K562 (cell line): ENCODE results near the gene MYLK2. TPM values are rescaled to one million over a fixed set of nuclear protein-coding genes. Genes with fewer than 3 reads are reported as not detected.

Source experiments
- ATAC-seq: fragments of 200-7000 bp; cut with Tn5 transposase; 3 replicates; pipeline ENCODE4 v1.9.1; 2020; ENCODE audit warnings: moderate library complexity
- BruUV-seq: library from RNA; stranded (reverse); fragments of 400-500 nt; replicated peaks from 2 replicates; lab custom pipeline; 2021; lab: Mats Ljungman, UMichigan
- CTCF ChIA-PET: fragments of 300-600 bp; formaldehyde crosslinking; extraction: SDS; loops from one replicate; lab custom pipeline; 2021; ENCODE audit warnings: low intra/inter-chr PET ratio; lab: Yijun Ruan, JAX
- POLR2A ChIA-PET: fragments of 300-600, 350-650 bp; sonication (Branson Sonifier 250); formaldehyde crosslinking; extraction: SDS; loops from one replicate; lab custom pipeline; 2021; ENCODE audit warnings: antibody characterized with exemption, inconsistent platforms; lab: Yijun Ruan, JAX
- DNase-seq, 4 experiments: peaks; one replicate each; pipeline versions ENCODE4 v3.0.0 to v3.0.0-alpha.2; 2011 to 2018; ENCODE audit warnings: low spot score in 3 of 4, mixed read lengths in 3 of 4; ENCODE audit errors: extremely low read depth in 1 of 4
- FAIRE-seq: peaks from 2 replicates; lab custom pipeline; 2011; peaks lifted over from hg19 to GRCh38; lab: Jason Lieb, UNC
- H2AFZ ChIP-seq: 2 replicates; pipeline ENCODE4 v1.6.0; 2011; ENCODE audit warnings: low read depth, low read length, control low read depth, inconsistent platforms
- H3K27ac ChIP-seq: fragments of 200-600 bp; 3 replicates; pipeline ENCODE4 v1.8.0; 2011; ENCODE audit warnings: low read depth, mild to moderate bottlenecking, control low read depth, inconsistent platforms, low read length, moderate library complexity, mixed read lengths; ENCODE audit errors: extremely low read depth
- H3K27me3 ChIP-seq, 2 experiments: fragments of 300-600 bp in 1 of 2; 2 replicates in 1 of 2; 3 replicates in 1 of 2; pipeline versions ENCODE4 v1.6.0 to v1.8.0; 2011; ENCODE audit warnings: inconsistent platforms in 2 of 2, low read length in 2 of 2, mild to moderate bottlenecking in 1 of 2, mixed read lengths in 1 of 2, moderate library complexity in 1 of 2; ENCODE audit not compliant: control insufficient read depth in 2 of 2, insufficient read depth in 2 of 2
- H3K36me3 ChIP-seq: fragments of 300-600 bp; 3 replicates; pipeline ENCODE4 v1.8.0; 2011; ENCODE audit warnings: mild to moderate bottlenecking, low read length, inconsistent platforms; ENCODE audit not compliant: control insufficient read depth, insufficient read depth
- H3K4me1 ChIP-seq, 2 experiments: fragments of 200-600 bp in 1 of 2; replicated peaks in 1 of 2; 2 replicates in 1 of 2; 3 replicates in 1 of 2; pipeline versions ENCODE4 v1.5.1 to v1.8.0; 2011; ENCODE audit warnings: inconsistent platforms in 2 of 2, low read length in 2 of 2, mild to moderate bottlenecking in 1 of 2, mixed read lengths in 1 of 2, moderate library complexity in 1 of 2; ENCODE audit not compliant: control insufficient read depth in 2 of 2, insufficient read depth in 2 of 2
- H3K4me2 ChIP-seq: 2 replicates; pipeline ENCODE4 v1.6.1; 2011; ENCODE audit warnings: low read length, control low read depth, inconsistent platforms, mixed read lengths; ENCODE audit not compliant: insufficient read depth
- H3K4me3 ChIP-seq: fragments of 200-600 bp; sonication (generic), shearing (Covaris generic); 2 replicates; pipeline ENCODE4 v1.5.1; 2016; ENCODE audit warnings: control low read depth, inconsistent platforms
- H3K79me2 ChIP-seq: fragments of 200-600 bp; 3 replicates; pipeline ENCODE4 v1.8.0; 2011; ENCODE audit warnings: low read length, inconsistent platforms; ENCODE audit not compliant: control insufficient read depth, insufficient read depth
- H3K9ac ChIP-seq, 2 experiments: 2 replicates each; pipeline versions ENCODE4 v1.6.0 to v1.6.1; 2011; ENCODE audit warnings: low read depth in 2 of 2, low read length in 2 of 2, control low read depth in 1 of 2, inconsistent platforms in 1 of 2, mild to moderate bottlenecking in 1 of 2, mixed read lengths in 1 of 2; ENCODE audit not compliant: insufficient read depth in 1 of 2
- H3K9me1 ChIP-seq: one replicate; pipeline ENCODE4 v1.6.0; 2011; ENCODE audit warnings: inconsistent platforms, mild to moderate bottlenecking, low read length, moderate library complexity; ENCODE audit not compliant: control insufficient read depth, insufficient read depth
- H3K9me3 ChIP-seq: replicated peaks from 2 replicates; pipeline ENCODE4 v1.5.1; 2011; ENCODE audit warnings: low read depth, low read length, inconsistent platforms; ENCODE audit not compliant: control insufficient read depth, insufficient read depth
- H4K20me1 ChIP-seq: replicated peaks from 2 replicates; pipeline ENCODE4 v1.6.1; 2011; ENCODE audit warnings: low read length, inconsistent platforms, mixed read lengths; ENCODE audit not compliant: control insufficient read depth, insufficient read depth
- BRCA1 ChIP-seq, 2 experiments: fragments of 450-650 bp in 1 of 2; sonication (generic) in 1 of 2; formaldehyde crosslinking in 1 of 2; IDR thresholded peaks; 2 replicates each; pipeline versions ENCODE4 v1.5.0 to v1.6.1; 2017 to 2020; ENCODE audit warnings: mild to moderate bottlenecking in 1 of 2, missing genetic modification reagents in 1 of 2
- CBFA2T2 ChIP-seq: fragments of 450-650 bp; conservative IDR thresholded peaks from 2 replicates; pipeline ENCODE4 v1.6.1; 2017; ENCODE audit warnings: mild to moderate bottlenecking
- CBX5 ChIP-seq: IDR thresholded peaks from 2 replicates; pipeline ENCODE4 v1.6.1; 2014; ENCODE audit warnings: low read depth, borderline replicate concordance
- CEBPZ ChIP-seq: fragments of 150-350 bp; IDR thresholded peaks from 2 replicates; pipeline ENCODE4 v1.6.1; 2014; ENCODE audit warnings: low read depth, mild to moderate bottlenecking, low read length, borderline replicate concordance
- GTF2F1 ChIP-seq: IDR thresholded peaks from 2 replicates; pipeline ENCODE4 v1.6.1; 2011; ENCODE audit warnings: low read depth, low read length, improper control_type of control experiment
- HDAC3 ChIP-seq: fragments of 450-650 bp; IDR thresholded peaks from 2 replicates; pipeline ENCODE4 v1.6.1; 2018; ENCODE audit warnings: borderline replicate concordance, mild to moderate bottlenecking, moderate library complexity; ENCODE audit not compliant: partially characterized antibody
- MYBL2 ChIP-seq, 2 experiments: fragments of 450-650 bp in 1 of 2; sonication (generic) in 1 of 2; formaldehyde crosslinking in 1 of 2; IDR thresholded peaks; 2 replicates each; pipeline versions ENCODE4 v1.6.1 to v1.8.1; 2017 to 2022; ENCODE audit warnings: borderline replicate concordance in 1 of 2, inconsistent platforms in 1 of 2, low read depth in 1 of 2, mild to moderate bottlenecking in 1 of 2, missing genetic modification reagents in 1 of 2, moderate library complexity in 1 of 2
- NCOA2 ChIP-seq, 2 experiments: fragments of 450-650 bp; IDR thresholded peaks; 2 replicates each; pipeline ENCODE4 v1.6.1; 2018; ENCODE audit warnings: mild to moderate bottlenecking in 2 of 2, moderate library complexity in 1 of 2; ENCODE audit not compliant: partially characterized antibody in 2 of 2
- NR0B1 ChIP-seq: fragments of 450-650 bp; IDR thresholded peaks from one replicate; pipeline ENCODE4 v1.6.1; 2018; ENCODE audit warnings: mild to moderate bottlenecking, moderate library complexity; ENCODE audit not compliant: partially characterized antibody
- WGBS: fragments of 100-300 bp; shearing (Covaris generic); methylation state at CpG from one replicate; pipeline ENCODE4 v1.1.6; 2016; ENCODE audit warnings: low coverage, mixed read lengths; ENCODE audit not compliant: insufficient coverage; ENCODE audit errors: missing lambda C conversion rate; 5-methylcytosine and 5-hydroxymethylcytosine counted together
- in situ Hi-C: fragments of 300-500 bp; cut with MboI; formaldehyde crosslinking; loops from 4 replicates; pipeline ENCODE4 v1.15.0; 2018; ENCODE audit warnings: inconsistent platforms, mixed read lengths
- intact Hi-C: fragments of 100-400 bp; cut with micrococcal nuclease; formaldehyde crosslinking; loops from 2 replicates; pipeline ENCODE4 v1.14.2; 2022
- polyA plus RNA-seq, 8 experiments: library from polyadenylated mRNA; depleted of rRNA in 4 of 8; stranded (reverse) in 5 of 8; unstranded in 3 of 8; fragments of >200 nt; fragmentation: Nextera tagmentation in 2 of 8; fragmentation: Illumina TruSeq in 1 of 8; extraction: Ambion mirVana in 2 of 8; extraction: Trizol in 1 of 8; gene quantifications; 2 replicates each; pipeline versions ENCODE4 v1.2.1 to v1.2.3, GENCODE V29; 2011 to 2014; ENCODE audit warnings: inconsistent platforms in 1 of 8, missing spikeins in 1 of 8
- total RNA-seq, 7 experiments: library from RNA; depleted of rRNA in 6 of 7; stranded (reverse); fragments of >200 nt in 6 of 7; fragmentation: Illumina TruSeq in 2 of 7; extraction: Trizol in 2 of 7; gene quantifications; 2 replicates each; pipeline versions ENCODE4 v1.2.1 to v1.2.3, GENCODE V29; 2011 to 2021; ENCODE audit warnings: low replicate concordance in 1 of 7
- TF ChIP-seq, protein P1 (sequence below): sonication (generic); formaldehyde crosslinking; IDR thresholded peaks from 2 replicates; pipeline ENCODE4 v1.8.1; 2022; ENCODE audit warnings: missing genetic modification reagents
- TF ChIP-seq, protein P2 (sequence below): fragments of 250-450 bp; sonication (Bioruptor Pico); IDR thresholded peaks from 2 replicates; pipeline ENCODE4 v1.4.0; 2020; ENCODE audit warnings: mild to moderate bottlenecking, moderate library complexity, borderline replicate concordance

MYLK2 gene
- total and polyA plus RNA-seq, 9 of the 15 experiments (the other 6 are each of a cell fraction or from before 2014, with no cell fraction given) = 0.07 to 0.53 (median 0.18) TPM; not detected in 2

DNA sequence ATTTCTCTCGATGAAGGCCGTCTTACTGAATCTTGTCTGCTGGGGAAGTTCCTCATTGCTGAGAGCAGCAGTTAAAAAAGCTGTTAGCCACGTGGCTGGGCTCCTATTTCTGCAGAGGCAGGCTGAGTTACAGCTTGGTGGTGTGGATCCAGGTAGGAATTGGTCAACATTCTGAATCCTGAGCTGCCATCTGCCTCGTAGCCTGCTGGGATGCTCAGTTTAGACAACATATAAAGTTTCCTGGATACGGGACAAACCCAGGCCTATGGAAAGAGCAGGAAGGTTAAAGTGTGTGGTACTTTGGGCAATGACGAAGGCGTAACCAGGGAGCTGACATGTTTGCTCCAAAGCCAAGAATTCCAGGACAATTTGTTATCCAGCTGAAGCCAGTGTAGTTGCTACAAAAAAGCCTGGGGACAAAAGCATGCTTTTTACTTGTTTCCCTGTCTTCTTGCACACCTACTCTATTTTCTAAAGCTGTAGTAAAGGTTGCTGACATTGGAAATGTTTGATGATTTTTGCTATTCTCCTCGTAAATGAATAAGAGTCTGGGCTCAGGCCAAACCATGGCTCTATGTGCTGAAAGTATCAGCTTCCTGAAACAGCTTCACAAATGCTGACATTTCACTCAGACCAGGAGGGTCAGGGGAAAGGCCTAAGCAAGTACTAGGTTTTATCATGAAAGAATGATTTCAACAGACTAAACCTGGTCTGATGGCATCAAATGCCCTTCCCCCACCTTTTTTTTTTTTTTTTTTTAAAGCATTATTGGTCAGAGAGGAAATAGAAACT is 12.4 kb upstream of the MYLK2 start:
- Histone ChIP-seq H3K27me3 (no peaks in the 10 kb centered on the region), H3K4me3 (no peak overlapping the region), H3K27ac (no peak overlapping the region), H3K9me3 (no peaks in the 10 kb centered on the region), H3K4me1 (peaks cover under 1 to 4% of the 10 kb centered on the region in 2 experiments), H3K79me2 (no peaks in the 10 kb centered on the region), H4K20me1 (peaks cover 3% of the 10 kb centered on the region; the same call in 1 of the 2 replicates), H3K9me1 (no peaks in the 10 kb centered on the region), H3K9ac (no peak overlapping the region), H2AFZ (no peak overlapping the region), H3K36me3 (peaks cover 56% of the 10 kb centered on the region), H3K4me2 (no peak overlapping the region)
- CTCF ChIA-PET = no interaction called here
- intact Hi-C loops = no loop called here
- no peak for ATAC-seq
- DNase-seq = no peak
- POLR2A ChIA-PET = interaction anchor here (0.6 to 0.8 kb wide), 3 partner anchors 11 to 199 kb away, joined by 3 to 4 read pairs (median 3); no protein-coding TSS in a partner anchor
- TSS peak; percentile 8 for BruUV-seq
- no peak for FAIRE-seq
- in situ Hi-C loops = no loop called here
- WGBS = 81% methylated on average over 8 of the region's 8 CpGs
- no peak for TF ChIP-seq HDAC3
- no peak for TF ChIP-seq BRCA1 (IDR thresholded peaks at IDR 0.05)
- TF ChIP-seq BRCA1 (CRISPR knock-in tag; IDR thresholded peaks at IDR 0.05) = no peak
- TF ChIP-seq NCOA2 (IDR thresholded peaks at IDR 0.05; ENCODE audit: partially characterized antibody in 2 of 2) = no peak
- TF ChIP-seq CBX5 = no peak
- TF ChIP-seq NR0B1 = no peak
- no peak for TF ChIP-seq MYBL2 (IDR thresholded peaks at IDR 0.05; ENCODE audit: low read depth)
- no peak for TF ChIP-seq MYBL2 (CRISPR knock-in tag; IDR thresholded peaks at IDR 0.05; ENCODE audit: borderline replicate concordance)
- TF ChIP-seq CBFA2T2 = no peak
- no peak for TF ChIP-seq CEBPZ
- TF ChIP-seq, protein P1, sequence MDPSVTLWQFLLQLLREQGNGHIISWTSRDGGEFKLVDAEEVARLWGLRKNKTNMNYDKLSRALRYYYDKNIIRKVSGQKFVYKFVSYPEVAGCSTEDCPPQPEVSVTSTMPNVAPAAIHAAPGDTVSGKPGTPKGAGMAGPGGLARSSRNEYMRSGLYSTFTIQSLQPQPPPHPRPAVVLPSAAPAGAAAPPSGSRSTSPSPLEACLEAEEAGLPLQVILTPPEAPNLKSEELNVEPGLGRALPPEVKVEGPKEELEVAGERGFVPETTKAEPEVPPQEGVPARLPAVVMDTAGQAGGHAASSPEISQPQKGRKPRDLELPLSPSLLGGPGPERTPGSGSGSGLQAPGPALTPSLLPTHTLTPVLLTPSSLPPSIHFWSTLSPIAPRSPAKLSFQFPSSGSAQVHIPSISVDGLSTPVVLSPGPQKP (CRISPR knock-in tag) = no peak
- no peak for TF ChIP-seq GTF2F1
- TF ChIP-seq, protein P2, sequence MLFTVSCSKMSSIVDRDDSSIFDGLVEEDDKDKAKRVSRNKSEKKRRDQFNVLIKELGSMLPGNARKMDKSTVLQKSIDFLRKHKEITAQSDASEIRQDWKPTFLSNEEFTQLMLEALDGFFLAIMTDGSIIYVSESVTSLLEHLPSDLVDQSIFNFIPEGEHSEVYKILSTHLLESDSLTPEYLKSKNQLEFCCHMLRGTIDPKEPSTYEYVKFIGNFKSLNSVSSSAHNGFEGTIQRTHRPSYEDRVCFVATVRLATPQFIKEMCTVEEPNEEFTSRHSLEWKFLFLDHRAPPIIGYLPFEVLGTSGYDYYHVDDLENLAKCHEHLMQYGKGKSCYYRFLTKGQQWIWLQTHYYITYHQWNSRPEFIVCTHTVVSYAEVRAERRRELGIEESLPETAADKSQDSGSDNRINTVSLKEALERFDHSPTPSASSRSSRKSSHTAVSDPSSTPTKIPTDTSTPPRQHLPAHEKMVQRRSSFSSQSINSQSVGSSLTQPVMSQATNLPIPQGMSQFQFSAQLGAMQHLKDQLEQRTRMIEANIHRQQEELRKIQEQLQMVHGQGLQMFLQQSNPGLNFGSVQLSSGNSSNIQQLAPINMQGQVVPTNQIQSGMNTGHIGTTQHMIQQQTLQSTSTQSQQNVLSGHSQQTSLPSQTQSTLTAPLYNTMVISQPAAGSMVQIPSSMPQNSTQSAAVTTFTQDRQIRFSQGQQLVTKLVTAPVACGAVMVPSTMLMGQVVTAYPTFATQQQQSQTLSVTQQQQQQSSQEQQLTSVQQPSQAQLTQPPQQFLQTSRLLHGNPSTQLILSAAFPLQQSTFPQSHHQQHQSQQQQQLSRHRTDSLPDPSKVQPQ = no peak
